ENCODE data around the gene IL25.

Gene IL25

DNA sequence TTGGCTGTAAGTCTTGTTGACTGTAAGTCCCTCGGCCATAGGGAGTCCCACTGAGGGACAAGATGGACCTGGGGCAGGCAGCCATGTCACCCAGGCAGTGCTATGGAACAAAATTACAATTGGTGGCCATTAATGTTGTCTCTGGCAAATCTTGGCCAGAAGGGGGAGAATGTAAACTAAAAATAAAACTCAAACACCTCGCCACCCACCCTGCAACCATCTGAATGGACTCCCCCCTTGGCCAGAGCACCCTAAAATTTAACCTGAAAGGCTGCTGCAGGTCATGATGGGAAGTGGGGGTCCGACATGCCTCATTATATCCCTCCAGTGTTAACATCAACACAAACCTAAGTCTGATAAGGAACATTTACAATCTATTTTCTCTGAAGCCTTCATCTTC lies 28.1 kb upstream of the IL25 start:
- Histone ChIP-seq H3K4me3 (ENCODE audit: low read depth, low read length, poor library complexity, severe bottlenecking) (no peak overlapping the region), H3K27ac (ENCODE audit: low read depth, low read length, poor library complexity, severe bottlenecking) (no peak overlapping the region), H4K20me1 (ENCODE audit: insufficient read depth, low read length) (no peaks in the 10 kb centered on the region), H3K9me3 (ENCODE audit: low read length) (peaks cover 7% of the 10 kb centered on the region), H3F3A (ENCODE audit: insufficient read depth, low read length) (no peaks in the 10 kb centered on the region), H3K36me3 (ENCODE audit: insufficient read depth, low read length) (no peaks in the 10 kb centered on the region), H3K4me2 (ENCODE audit: low read length) (no peak overlapping the region), H2AFZ (ENCODE audit: low read length) (no peak overlapping the region), H3K27me3 (ENCODE audit: insufficient read depth, low read length) (no peaks in the 10 kb centered on the region), H3K9ac (ENCODE audit: low read length) (no peak overlapping the region), H3K4me1 (ENCODE audit: insufficient read depth, low read length, severe bottlenecking) (no peaks in the 10 kb centered on the region), H3K79me2 (ENCODE audit: insufficient read depth, low read length) (no peaks in the 10 kb centered on the region), H3K9me2 (ENCODE audit: low read depth, low read length) (no peaks in the 10 kb centered on the region)
- TF ChIP-seq, protein P1, sequence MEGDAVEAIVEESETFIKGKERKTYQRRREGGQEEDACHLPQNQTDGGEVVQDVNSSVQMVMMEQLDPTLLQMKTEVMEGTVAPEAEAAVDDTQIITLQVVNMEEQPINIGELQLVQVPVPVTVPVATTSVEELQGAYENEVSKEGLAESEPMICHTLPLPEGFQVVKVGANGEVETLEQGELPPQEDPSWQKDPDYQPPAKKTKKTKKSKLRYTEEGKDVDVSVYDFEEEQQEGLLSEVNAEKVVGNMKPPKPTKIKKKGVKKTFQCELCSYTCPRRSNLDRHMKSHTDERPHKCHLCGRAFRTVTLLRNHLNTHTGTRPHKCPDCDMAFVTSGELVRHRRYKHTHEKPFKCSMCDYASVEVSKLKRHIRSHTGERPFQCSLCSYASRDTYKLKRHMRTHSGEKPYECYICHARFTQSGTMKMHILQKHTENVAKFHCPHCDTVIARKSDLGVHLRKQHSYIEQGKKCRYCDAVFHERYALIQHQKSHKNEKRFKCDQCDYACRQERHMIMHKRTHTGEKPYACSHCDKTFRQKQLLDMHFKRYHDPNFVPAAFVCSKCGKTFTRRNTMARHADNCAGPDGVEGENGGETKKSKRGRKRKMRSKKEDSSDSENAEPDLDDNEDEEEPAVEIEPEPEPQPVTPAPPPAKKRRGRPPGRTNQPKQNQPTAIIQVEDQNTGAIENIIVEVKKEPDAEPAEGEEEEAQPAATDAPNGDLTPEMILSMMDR (IDR thresholded peaks at IDR 0.05; ENCODE audit: low read length): no peak
- no peak for TF ChIP-seq EZH2 (IDR thresholded peaks at IDR 0.05; ENCODE audit: borderline replicate concordance, low read length)

DNA sequence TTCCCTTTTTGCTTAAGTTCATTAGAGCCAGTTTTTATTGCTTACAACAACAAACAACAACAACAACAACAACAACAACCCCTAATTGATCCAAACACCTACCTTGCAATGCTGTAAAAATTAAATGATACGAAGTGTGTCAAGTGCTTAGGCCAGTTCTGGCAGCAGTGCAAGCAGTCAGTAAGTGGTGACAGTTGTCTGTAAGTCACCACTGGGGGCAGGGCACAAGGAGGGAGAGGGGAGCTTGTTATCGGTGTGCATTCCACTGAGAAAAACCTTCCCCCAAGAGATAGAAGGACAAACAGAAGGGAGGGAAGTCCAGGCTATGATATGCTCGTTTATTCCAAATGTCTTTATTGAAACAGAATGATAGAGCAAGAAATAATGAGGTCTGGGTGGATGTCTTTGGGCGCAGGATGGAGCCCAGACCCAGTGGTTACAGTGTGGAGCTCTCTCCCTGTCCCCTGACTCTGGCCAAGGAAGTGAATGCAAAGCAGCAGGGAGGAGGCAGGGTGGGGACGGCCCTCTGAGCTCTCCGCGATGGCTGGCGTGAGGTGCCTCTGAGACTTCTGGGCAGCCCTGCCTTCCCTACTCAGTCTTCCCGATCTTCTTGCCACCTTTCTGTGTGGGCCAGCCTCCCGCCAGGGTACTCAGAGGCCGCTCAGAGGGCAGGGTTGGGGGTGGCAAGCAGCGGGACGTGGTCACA lies 26.5 kb upstream of the IL25 start:
- Histone ChIP-seq H2AFZ (ENCODE audit: low read length) (no peak overlapping the region), H3K9me3 (ENCODE audit: low read length) (no peaks in the 10 kb centered on the region), H3K4me1 (ENCODE audit: insufficient read depth, low read length, severe bottlenecking) (no peaks in the 10 kb centered on the region), H3K4me3 (ENCODE audit: low read depth, low read length, poor library complexity, severe bottlenecking) (no peak overlapping the region), H3K27me3 (ENCODE audit: insufficient read depth, low read length) (no peaks in the 10 kb centered on the region), H3K4me2 (ENCODE audit: low read length) (no peak overlapping the region), H3K36me3 (ENCODE audit: insufficient read depth, low read length) (no peaks in the 10 kb centered on the region), H3K79me2 (ENCODE audit: insufficient read depth, low read length) (no peaks in the 10 kb centered on the region), H3K9ac (ENCODE audit: low read length) (no peak overlapping the region), H3K27ac (ENCODE audit: low read depth, low read length, poor library complexity, severe bottlenecking) (no peak overlapping the region), H3K9me2 (ENCODE audit: low read depth, low read length) (no peaks in the 10 kb centered on the region), H4K20me1 (ENCODE audit: insufficient read depth, low read length) (no peaks in the 10 kb centered on the region), H3F3A (ENCODE audit: insufficient read depth, low read length) (no peaks in the 10 kb centered on the region)
- TF ChIP-seq, protein P1 (IDR thresholded peaks at IDR 0.05; ENCODE audit: low read length): no peak
- TF ChIP-seq EZH2 (IDR thresholded peaks at IDR 0.05; ENCODE audit: borderline replicate concordance, low read length): no peak

DNA sequence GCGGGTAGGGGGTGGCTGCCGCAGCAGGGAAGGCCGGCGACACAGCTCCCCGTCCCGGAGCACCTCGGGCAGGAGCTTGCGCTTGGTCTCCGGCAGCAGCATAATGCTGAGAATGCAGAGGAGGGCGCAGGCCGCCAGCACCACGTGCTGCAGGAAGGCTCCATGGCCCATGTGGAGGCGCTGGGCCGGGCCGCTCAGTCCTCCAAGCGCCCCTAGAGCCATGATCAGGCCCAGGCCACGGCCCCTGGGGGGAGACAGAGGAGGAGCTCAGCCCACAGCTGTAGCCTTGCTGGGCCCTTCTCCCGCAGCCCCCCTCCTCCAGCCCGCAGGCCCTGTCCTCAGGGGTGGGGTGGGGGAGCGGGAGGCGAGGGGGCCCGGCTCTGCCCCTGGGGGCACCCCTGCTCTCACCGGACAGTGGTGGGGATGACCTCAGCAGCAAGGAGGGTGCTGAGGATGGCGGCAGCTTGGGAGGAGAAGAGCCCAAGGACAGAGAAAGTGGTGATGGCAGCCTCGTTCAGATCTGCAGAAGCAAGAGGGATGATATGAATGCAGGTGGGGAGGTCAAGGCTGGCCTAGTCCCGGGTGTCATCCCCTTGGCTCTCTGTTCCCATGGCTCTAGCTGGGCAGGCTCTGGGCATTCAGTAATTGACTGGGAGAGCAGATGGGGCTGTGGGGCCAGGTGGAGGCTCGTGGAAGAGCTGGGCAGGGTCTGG lies 25.8 kb upstream of the IL25 start:
- H3K9me3 ChIP-seq (ENCODE audit: low read length): no peaks in the 10 kb centered on the region
- H3K9me2 ChIP-seq (ENCODE audit: low read depth, low read length): no peaks in the 10 kb centered on the region
- H3K27me3 ChIP-seq (ENCODE audit: insufficient read depth, low read length): no peaks in the 10 kb centered on the region
- TF ChIP-seq EZH2 (IDR thresholded peaks at IDR 0.05; ENCODE audit: borderline replicate concordance, low read length): no peak
- TF ChIP-seq, protein P1 (IDR thresholded peaks at IDR 0.05; ENCODE audit: low read length): no peak
- H4K20me1 ChIP-seq (ENCODE audit: insufficient read depth, low read length): no peaks in the 10 kb centered on the region
- no peak overlapping the region for H3K9ac ChIP-seq (ENCODE audit: low read length)
- no peaks in the 10 kb centered on the region for H3K4me1 ChIP-seq (ENCODE audit: insufficient read depth, low read length, severe bottlenecking)
- H3F3A ChIP-seq (ENCODE audit: insufficient read depth, low read length): no peaks in the 10 kb centered on the region
- no peak overlapping the region for H3K4me2 ChIP-seq (ENCODE audit: low read length)
- H3K27ac ChIP-seq (ENCODE audit: low read depth, low read length, poor library complexity, severe bottlenecking): no peak overlapping the region
- no peaks in the 10 kb centered on the region for H3K36me3 ChIP-seq (ENCODE audit: insufficient read depth, low read length)
- H3K4me3 ChIP-seq (ENCODE audit: low read depth, low read length, poor library complexity, severe bottlenecking): no peak overlapping the region
- no peaks in the 10 kb centered on the region for H3K79me2 ChIP-seq (ENCODE audit: insufficient read depth, low read length)
- H2AFZ ChIP-seq (ENCODE audit: low read length): no peak overlapping the region

All from OCI-LY1 (cell line).